B cell (primary cell): ENCODE results near the gene SPRR2E. TPM values are rescaled to one million over a fixed set of nuclear protein-coding genes. Genes with fewer than 3 reads are reported as not detected.

Source experiments
- ATAC-seq: fragments of 200-7000 bp; cut with Tn5 transposase; one replicate; pipeline ENCODE4 v1.10.0; 2021; ENCODE audit warnings: low read depth, mild to moderate bottlenecking, moderate number of reproducible peaks, moderate library complexity
- CTCF ChIA-PET: fragments of 350-600 bp; sonication (Branson Sonifier 250); formaldehyde crosslinking; loops from one replicate; lab custom pipeline; 2021; ENCODE audit warnings: antibody characterized with exemption, inconsistent platforms; lab: Charles Lee
- POLR2A ChIA-PET: fragments of 350-600 bp; sonication (Branson Sonifier 250); formaldehyde crosslinking; loops from one replicate; lab custom pipeline; 2021; ENCODE audit warnings: antibody characterized with exemption; lab: Charles Lee
- DNase-seq: peaks from one replicate; pipeline ENCODE4 v3.0.0; 2013
- H2AFZ ChIP-seq: 2 replicates; pipeline ENCODE4 v1.6.1; 2012; ENCODE audit warnings: mild to moderate bottlenecking, low read depth, low read length; ENCODE audit not compliant: insufficient read depth, poor library complexity, severe bottlenecking
- H3K27ac ChIP-seq, 2 donors: 1 replicate in 1 of 2; 2 replicates in 1 of 2; pipeline ENCODE4 v1.5.1; 2012 to 2013; ENCODE audit warnings: low read length in 2 of 2, mild to moderate bottlenecking in 2 of 2, moderate library complexity in 1 of 2
- H3K27me3 ChIP-seq, 4 experiments: fragments of 200-600 bp in 1 of 4; sonication (generic) in 1 of 4; replicated peaks in 1 of 4; 1 replicate in 2 of 4; 2 replicates in 2 of 4; pipeline versions ENCODE4 v1.6.1 to v1.7.0; 2013 to 2016; ENCODE audit warnings: low read length in 3 of 4, mild to moderate bottlenecking in 2 of 4, mixed read lengths in 1 of 4, moderate library complexity in 1 of 4; ENCODE audit not compliant: insufficient read depth in 4 of 4, control insufficient read depth in 3 of 4; ENCODE audit errors: control extremely low read depth in 1 of 4
- H3K36me3 ChIP-seq, 2 experiments: replicated peaks in 1 of 2; 1 replicate in 1 of 2; 2 replicates in 1 of 2; pipeline versions ENCODE4 v1.6.1 to v1.7.1; 2013; ENCODE audit warnings: low read length in 1 of 2; ENCODE audit not compliant: insufficient read depth in 2 of 2, control insufficient read depth in 1 of 2; ENCODE audit errors: control extremely low read depth in 1 of 2, extremely low read depth in 1 of 2
- H3K4me1 ChIP-seq, 2 donors: fragments of 200-600 bp in 1 of 2; sonication (generic) in 1 of 2; 1 replicate in 1 of 2; 2 replicates in 1 of 2; pipeline versions ENCODE4 v1.5.1 to v1.6.1; 2013 to 2017; ENCODE audit warnings: low read length in 2 of 2; ENCODE audit not compliant: control insufficient read depth in 2 of 2, insufficient read depth in 2 of 2
- H3K4me2 ChIP-seq: replicated peaks from 2 replicates; pipeline ENCODE3; 2012; ENCODE audit warnings: mild to moderate bottlenecking, low read depth, low read length; ENCODE audit not compliant: poor library complexity, severe bottlenecking
- H3K4me3 ChIP-seq, 5 experiments: fragments of 200-600 bp in 1 of 5; sonication (generic) in 1 of 5; 1 replicate in 3 of 5; 2 replicates in 2 of 5; pipeline versions ENCODE4 v1.5.1 to v1.7.0; 2011 to 2016; ENCODE audit warnings: low read length in 4 of 5, mild to moderate bottlenecking in 4 of 5, low read depth in 2 of 5, control low read depth in 1 of 5, moderate library complexity in 1 of 5; ENCODE audit not compliant: insufficient read depth in 1 of 5; ENCODE audit errors: control extremely low read depth in 1 of 5, extremely low read depth in 1 of 5
- H3K79me2 ChIP-seq: fragments of 200-600 bp; sonication (generic); one replicate; pipeline ENCODE4 v1.6.0; 2016; ENCODE audit warnings: low read length; ENCODE audit not compliant: control insufficient read depth, insufficient read depth
- H3K9ac ChIP-seq: fragments of 200-600 bp; sonication (generic); 2 replicates; pipeline ENCODE4 v1.6.1; 2017; ENCODE audit warnings: mild to moderate bottlenecking, low read length, moderate library complexity
- H3K9me3 ChIP-seq, 3 donors: one replicate each; pipeline versions ENCODE4 v1.6.1 to v1.7.1; 2013; ENCODE audit warnings: low read length in 2 of 3; ENCODE audit not compliant: control insufficient read depth in 2 of 3, insufficient read depth in 1 of 3; ENCODE audit errors: control extremely low read depth in 1 of 3
- H4K20me1 ChIP-seq: 2 replicates; pipeline ENCODE4 v1.6.0; 2012; ENCODE audit warnings: mild to moderate bottlenecking, low read length; ENCODE audit not compliant: insufficient read depth, control insufficient read depth, poor library complexity, severe bottlenecking
- H3K27ac Mint-ChIP-seq: one replicate; pipeline ENCODE4 v1.8.0; 2021; ENCODE audit warnings: mixed read lengths
- H3K27me3 Mint-ChIP-seq: one replicate; pipeline ENCODE4 v1.8.0; 2021; ENCODE audit warnings: mixed read lengths
- H3K4me1 Mint-ChIP-seq: one replicate; pipeline ENCODE4 v1.8.0; 2021; ENCODE audit warnings: mixed read lengths
- H3K4me3 Mint-ChIP-seq: one replicate; pipeline ENCODE4 v1.8.0; 2021; ENCODE audit warnings: mixed read lengths
- H3K9me3 Mint-ChIP-seq: one replicate; pipeline ENCODE4 v1.8.0; 2022; ENCODE audit warnings: mixed read lengths; ENCODE audit not compliant: insufficient read depth
- EZH2 ChIP-seq: IDR thresholded peaks from 2 replicates; pipeline ENCODE4 v1.6.1; 2012; ENCODE audit warnings: borderline replicate concordance, low read depth, mild to moderate bottlenecking, moderate library complexity, low read length; ENCODE audit not compliant: insufficient read depth, poor library complexity, severe bottlenecking
- WGBS: methylation state at CpG from one replicate; pipeline ENCODE4 v1.1.5; 2013; ENCODE audit warnings: missing lambda C conversion rate; ENCODE audit not compliant: insufficient coverage; 5-methylcytosine and 5-hydroxymethylcytosine counted together
- intact Hi-C: fragments of 100-400 bp; cut with micrococcal nuclease; formaldehyde crosslinking; loops from one replicate; pipeline ENCODE4 v1.10.0; 2022
- polyA plus RNA-seq: library from polyadenylated mRNA; depleted of rRNA; stranded (reverse); fragments of >200 nt; gene quantifications from 2 replicates; pipeline ENCODE4 v1.2.3, GENCODE V29; 2012
- total RNA-seq, 2 donors: library from RNA; stranded (reverse); fragments of 120-200 nt in 1 of 2; gene quantifications; 1 replicate in 1 of 2; 2 replicates in 1 of 2; pipeline versions ENCODE4 v1.2.3 to v1.2.4, GENCODE V29; 2013 to 2022
- TF ChIP-seq, protein P1 (sequence below): fragments of 200-600 bp; IDR thresholded peaks from one replicate; pipeline ENCODE4 v1.8.0; 2022; ENCODE audit warnings: antibody characterized with exemption, mild to moderate bottlenecking

The SPRR2E gene
- total and polyA plus RNA-seq, 2 donors (not counting 1 experiment from before 2014, with no cell fraction given) = not detected

DNA sequence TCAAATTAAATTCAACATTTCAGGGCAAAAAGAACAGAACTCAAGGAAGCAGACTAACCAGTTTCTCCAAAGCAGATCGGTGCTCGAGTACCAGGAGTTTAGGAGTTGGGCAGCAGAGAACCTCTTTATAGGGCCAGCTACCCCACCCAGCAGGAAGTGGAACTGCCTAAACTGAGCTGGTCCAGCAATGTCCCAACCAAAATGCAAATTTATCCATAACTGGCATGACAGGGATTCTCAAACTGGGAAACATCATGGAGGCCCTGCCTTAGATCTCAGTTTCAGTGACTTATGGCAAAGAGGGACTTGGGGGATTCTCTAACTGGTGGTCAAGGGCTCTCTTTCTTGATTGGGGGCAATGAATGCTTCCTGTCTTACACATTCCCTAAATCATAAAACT is 22.8 kb downstream of the SPRR2E start, which contains the start of gene SPRR2B:
TSS of gene SPRR2B (minus strand) at position 101 of the 400 bp plus-strand sequence. CDS start 772 bp downstream, outside the sequence.
- Histone ChIP-seq H3K4me3 (no peak within 1 kb of the TSS), H3K9ac (no peak within 1 kb of the TSS), H3K36me3 (no peaks in the 10 kb centered on the region), H3K27ac (no peak within 1 kb of the TSS), H2AFZ (no peak within 1 kb of the TSS), H3K79me2 (no peaks in the 10 kb centered on the region), H3K4me2 (no peak within 1 kb of the TSS), H4K20me1 (no peaks in the 10 kb centered on the region), H3K4me1 (no peaks in the 10 kb centered on the region), H3K9me3 (no peaks in the 10 kb centered on the region), H3K27me3 (no peaks in the 10 kb centered on the region)
- TF ChIP-seq EZH2 = no peak
- intact Hi-C loops = no loop called here
- Mint-ChIP-seq H3K27me3 (peaks cover 16% of the 10 kb centered on the region), H3K4me1 (no peaks in the 10 kb centered on the region), H3K27ac (no peak within 1 kb of the TSS), H3K9me3 (no peaks in the 10 kb centered on the region), H3K4me3 (no peak within 1 kb of the TSS)
- POLR2A ChIA-PET = no interaction called here
- CTCF ChIA-PET = no interaction called here
- ATAC-seq = no peak
- no peak for DNase-seq
- 100% methylated on average over 2 of the region's 2 CpGs for WGBS

- TF ChIP-seq EZH2 = no peak
- TF ChIP-seq, protein P1, sequence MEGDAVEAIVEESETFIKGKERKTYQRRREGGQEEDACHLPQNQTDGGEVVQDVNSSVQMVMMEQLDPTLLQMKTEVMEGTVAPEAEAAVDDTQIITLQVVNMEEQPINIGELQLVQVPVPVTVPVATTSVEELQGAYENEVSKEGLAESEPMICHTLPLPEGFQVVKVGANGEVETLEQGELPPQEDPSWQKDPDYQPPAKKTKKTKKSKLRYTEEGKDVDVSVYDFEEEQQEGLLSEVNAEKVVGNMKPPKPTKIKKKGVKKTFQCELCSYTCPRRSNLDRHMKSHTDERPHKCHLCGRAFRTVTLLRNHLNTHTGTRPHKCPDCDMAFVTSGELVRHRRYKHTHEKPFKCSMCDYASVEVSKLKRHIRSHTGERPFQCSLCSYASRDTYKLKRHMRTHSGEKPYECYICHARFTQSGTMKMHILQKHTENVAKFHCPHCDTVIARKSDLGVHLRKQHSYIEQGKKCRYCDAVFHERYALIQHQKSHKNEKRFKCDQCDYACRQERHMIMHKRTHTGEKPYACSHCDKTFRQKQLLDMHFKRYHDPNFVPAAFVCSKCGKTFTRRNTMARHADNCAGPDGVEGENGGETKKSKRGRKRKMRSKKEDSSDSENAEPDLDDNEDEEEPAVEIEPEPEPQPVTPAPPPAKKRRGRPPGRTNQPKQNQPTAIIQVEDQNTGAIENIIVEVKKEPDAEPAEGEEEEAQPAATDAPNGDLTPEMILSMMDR = no peak
- Histone ChIP-seq H3K4me1 (no peaks in the 10 kb centered on the region), H3K9ac (no peak overlapping the region), H3K9me3 (no peaks in the 10 kb centered on the region), H3K36me3 (no peaks in the 10 kb centered on the region), H3K27me3 (no peaks in the 10 kb centered on the region), H3K4me2 (no peak overlapping the region), H3K4me3 (no peak overlapping the region), H3K27ac (no peak overlapping the region), H3K79me2 (no peaks in the 10 kb centered on the region), H2AFZ (no peak overlapping the region), H4K20me1 (no peaks in the 10 kb centered on the region)
- intact Hi-C loops = no loop called here
- CTCF ChIA-PET = no interaction called here
- no peaks in the 10 kb centered on the region for H3K4me1 Mint-ChIP-seq
- no peak for ATAC-seq
- POLR2A ChIA-PET = no interaction called here
- no peak overlapping the region for H3K4me3 Mint-ChIP-seq
- no CpG with 5 or more reads among the region's 2 CpGs for WGBS
- no peaks in the 10 kb centered on the region for H3K9me3 Mint-ChIP-seq
- no peak overlapping the region for H3K27ac Mint-ChIP-seq
- peaks cover 25% of the 10 kb centered on the region for H3K27me3 Mint-ChIP-seq
- DNase-seq = no peak
Measured at GRCh38 chr1:153070243-153070642, 24.1 kb downstream of the SPRR2E start.
